Pons (tissue), 1 donor: ENCODE data around the gene RRBP1.
A peak's percentile ranks its signal among the peaks of the same experiment; 100 is the strongest.

Experiments
- DNase-seq: peaks from one replicate; pipeline ENCODE4 v3.0.0-alpha.2; 2016; ENCODE audit warnings: low spot score

The RRBP1 gene

GRCh38 chr20:17620371-17621228 is 61.4 kb downstream of the RRBP1 start:
- no peak for DNase-seq

- no peak for DNase-seq
Observed at GRCh38 chr20:17619351-17620093, 62.5 kb downstream of the RRBP1 start.

GRCh38 chr20:17618673-17619013 is 63.4 kb downstream of the RRBP1 start:
- no peak for DNase-seq

GRCh38 chr20:17617868-17618672 is 64.0 kb downstream of the RRBP1 start:
- no peak for DNase-seq

GRCh38 chr20:17617212-17617867 is 64.7 kb downstream of the RRBP1 start:
- peak; percentile 62 for DNase-seq

- no peak for DNase-seq
Observed at GRCh38 chr20:17616480-17617211, 65.4 kb downstream of the RRBP1 start.

- DNase-seq, result no peak
Observed at GRCh38 chr20:17615645-17616479, 66.2 kb downstream of the RRBP1 start.

GRCh38 chr20:17614812-17615644 is 67.0 kb downstream of the RRBP1 start:
- no peak for DNase-seq

GRCh38 chr20:17614176-17614811 is 67.7 kb downstream of the RRBP1 start:
- DNase-seq, result no peak

GRCh38 chr20:17613328-17614175 is 68.5 kb downstream of the RRBP1 start:
- no peak for DNase-seq

- no peak for DNase-seq
Observed at GRCh38 chr20:17612992-17613327, 69.1 kb downstream of the RRBP1 start.

- no peak for DNase-seq
Observed at GRCh38 chr20:17612287-17612991, 69.6 kb downstream of the RRBP1 start.

- DNase-seq, result no peak
Observed at GRCh38 chr20:17611540-17612286, 70.3 kb downstream of the RRBP1 start.

- DNase-seq, result no peak
Observed at GRCh38 chr20:17611290-17611539, 70.8 kb downstream of the RRBP1 start.

GRCh38 chr20:17610566-17611289 is 71.3 kb downstream of the RRBP1 start:
- DNase-seq, result no peak

GRCh38 chr20:17609811-17610377 is 72.1 kb downstream of the RRBP1 start:
- DNase-seq, result no peak
